Small intestine (tissue), 7 donors: ENCODE results near the gene IQGAP2. TPM values are rescaled to one million over a fixed set of nuclear protein-coding genes. Genes with fewer than 3 reads are reported as not detected.

Experiments used
- DNase-seq, 2 donors: peaks; one replicate each; pipeline versions ENCODE4 v3.0.0 to v3.0.0-alpha.2; 2013
- FAIRE-seq: peaks from 2 replicates; lab custom pipeline; 2012; peaks lifted over from hg19 to GRCh38; lab: Jason Lieb, UNC
- H3K27ac ChIP-seq, 3 donors: one replicate each; pipeline ENCODE4 v1.5.1; 2013; ENCODE audit warnings: low read length in 2 of 3, mild to moderate bottlenecking in 2 of 3, control low read depth in 1 of 3, inconsistent platforms in 1 of 3, low read depth in 1 of 3, moderate library complexity in 1 of 3
- H3K27me3 ChIP-seq, 3 donors: one replicate each; pipeline ENCODE4 v1.6.1; 2013; ENCODE audit warnings: low read length in 3 of 3, inconsistent platforms in 1 of 3; ENCODE audit not compliant: control insufficient read depth in 3 of 3, insufficient read depth in 3 of 3
- H3K36me3 ChIP-seq, 3 donors: one replicate each; pipeline ENCODE4 v1.6.1; 2013; ENCODE audit warnings: low read length in 3 of 3, inconsistent platforms in 1 of 3, low read depth in 1 of 3, mild to moderate bottlenecking in 1 of 3, moderate library complexity in 1 of 3; ENCODE audit not compliant: control insufficient read depth in 3 of 3, insufficient read depth in 2 of 3
- H3K4me1 ChIP-seq, 3 donors: one replicate each; pipeline ENCODE4 v1.6.1; 2013; ENCODE audit warnings: low read length in 2 of 3, inconsistent platforms in 1 of 3, low read depth in 1 of 3, mild to moderate bottlenecking in 1 of 3, moderate library complexity in 1 of 3; ENCODE audit not compliant: control insufficient read depth in 3 of 3, insufficient read depth in 2 of 3
- H3K4me3 ChIP-seq, 3 donors: one replicate each; pipeline ENCODE4 v1.5.1; 2013; ENCODE audit warnings: low read length in 3 of 3, control low read depth in 1 of 3, inconsistent platforms in 1 of 3, low read depth in 1 of 3, mild to moderate bottlenecking in 1 of 3, moderate library complexity in 1 of 3
- H3K9me3 ChIP-seq, 2 donors: one replicate each; pipeline ENCODE4 v1.6.1; 2013; ENCODE audit warnings: low read depth in 1 of 2, low read length in 1 of 2; ENCODE audit not compliant: control insufficient read depth in 2 of 2, insufficient read depth in 1 of 2
- WGBS, 3 donors: extraction: QIAGEN DNeasy Blood & Tissue Kit; methylation state at CpG; one replicate each; pipeline ENCODE4 v1.1.7; 2013; 5-methylcytosine and 5-hydroxymethylcytosine counted together
- polyA plus RNA-seq, 4 donors: library from polyadenylated mRNA; stranded (reverse) in 3 of 4; unstranded in 1 of 4; fragments of 200-250 nt in 3 of 4; fragments of 120-200 nt in 1 of 4; gene quantifications; one replicate each; pipeline versions ENCODE4 v1.2.1 to v1.2.3, GENCODE V29; 2013
- donor health status: healthy with polysubstance abuse.
- donor health status: control.
- donor health status: control.
- donor health status: Bipolar disorder and iron deficiency.
- donor health status: healthy.

IQGAP2 gene
- polyA plus RNA-seq, 4 donors = 13.6 to 138 (median 85.6) TPM

GRCh38 chr5:76388791-76389512 lies 14.1 kb upstream of the IQGAP2 start:
- Histone ChIP-seq H3K36me3 (no peaks in the 10 kb centered on the region), H3K27me3 (no peaks in the 10 kb centered on the region), H3K27ac (no peak overlapping the region), H3K4me3 (no peak overlapping the region), H3K9me3 (no peaks in the 10 kb centered on the region), H3K4me1 (peaks cover 0 to 2% (median 0%) of the 10 kb centered on the region in 3 donors)
- no peak for FAIRE-seq
- DNase-seq = no peak
- 91 to 93% (median 92%) methylated on average over 11 of the region's 11 CpGs for WGBS, 3 donors

- WGBS, 3 donors = 85 to 87% (median 86%) methylated on average over 13 of the region's 13 CpGs
- H3K27ac ChIP-seq = no peak overlapping the region
- no peak for DNase-seq
- no peaks in the 10 kb centered on the region for H3K27me3 ChIP-seq
- no peak overlapping the region for H3K4me3 ChIP-seq
- H3K4me1 ChIP-seq = no peaks in the 10 kb centered on the region
- H3K36me3 ChIP-seq = no peaks in the 10 kb centered on the region
- no peak for FAIRE-seq
- no peaks in the 10 kb centered on the region for H3K9me3 ChIP-seq
These were observed 13.5 kb upstream of the IQGAP2 start for GRCh38 chr5:76389513-76390154.

GRCh38 chr5:76391014-76391413 lies 12.1 kb upstream of the IQGAP2 start:
- no peak overlapping the region for H3K27ac ChIP-seq
- no peaks in the 10 kb centered on the region for H3K9me3 ChIP-seq
- no peak for FAIRE-seq
- 71 to 89% (median 80%) methylated on average over 9 of the region's 9 CpGs for WGBS, 3 donors
- DNase-seq = peak in 1 of 2 donors; percentile 11
- H3K27me3 ChIP-seq = no peaks in the 10 kb centered on the region
- no peaks in the 10 kb centered on the region for H3K36me3 ChIP-seq
- no peak overlapping the region for H3K4me3 ChIP-seq
- H3K4me1 ChIP-seq = no peaks in the 10 kb centered on the region

GRCh38 chr5:76393035-76393680 lies 9.9 kb upstream of the IQGAP2 start:
- Histone ChIP-seq H3K4me1 (no peaks in the 10 kb centered on the region), H3K9me3 (no peaks in the 10 kb centered on the region), H3K27ac (no peak overlapping the region), H3K36me3 (no peaks in the 10 kb centered on the region), H3K4me3 (no peak overlapping the region), H3K27me3 (no peaks in the 10 kb centered on the region)
- WGBS, 3 donors = 79 to 89% (median 82%) methylated on average over 5 of the region's 5 CpGs
- FAIRE-seq (no peak), DNase-seq (no peak)

GRCh38 chr5:76397200-76397599 lies 5.9 kb upstream of the IQGAP2 start:
- Histone ChIP-seq H3K27me3 (no peaks in the 10 kb centered on the region), H3K4me3 (no peak overlapping the region), H3K9me3 (no peaks in the 10 kb centered on the region), H3K4me1 (peaks cover 0 to 6% (median 0%) of the 10 kb centered on the region in 3 donors), H3K27ac (no peak overlapping the region), H3K36me3 (no peaks in the 10 kb centered on the region)
- DNase-seq = no peak
- FAIRE-seq = no peak
- WGBS, 3 donors = 79 to 97% (median 95%) methylated on average over 2 of the region's 2 CpGs

- Histone ChIP-seq H3K4me1 (peaks cover 0 to 9% (median 0%) of the 10 kb centered on the region in 3 donors), H3K27me3 (no peaks in the 10 kb centered on the region), H3K4me3 (no peak overlapping the region), H3K36me3 (no peaks in the 10 kb centered on the region), H3K27ac (no peak overlapping the region), H3K9me3 (no peaks in the 10 kb centered on the region)
- WGBS, 3 donors = 96 to 98% (median 97%) methylated on average over 2 of the region's 2 CpGs
- DNase-seq = no peak
- FAIRE-seq = no peak
These were observed 3.8 kb upstream of the IQGAP2 start for GRCh38 chr5:76399268-76399667.

- 75 to 83% (median 76%) methylated on average over 5 of the region's 5 CpGs for WGBS, 3 donors
- H3K4me1 ChIP-seq = peaks cover 0 to 15% (median 0%) of the 10 kb centered on the region in 3 donors
- no peaks in the 10 kb centered on the region for H3K27me3 ChIP-seq
- FAIRE-seq (no peak), DNase-seq (no peak)
- no peaks in the 10 kb centered on the region for H3K36me3 ChIP-seq
- H3K9me3 ChIP-seq = no peaks in the 10 kb centered on the region
- no peak overlapping the region for H3K27ac ChIP-seq
- no peak overlapping the region for H3K4me3 ChIP-seq
These were observed 2.6 kb upstream of the IQGAP2 start for GRCh38 chr5:76400466-76400865.

- WGBS, 3 donors = 18 to 21% (median 19%) methylated on average over 11 of the region's 11 CpGs
- no peak for FAIRE-seq
- H3K27ac ChIP-seq = peak overlapping the region; percentile 75 to 89 (median 88)
These were observed 1.3 kb upstream of the IQGAP2 start for GRCh38 chr5:76401801-76402250.

More at GRCh38 chr5:76401801-76402250, 1.3 kb upstream of the IQGAP2 start:
- Histone ChIP-seq H3K4me1 (peaks cover 2 to 15% (median 3%) of the 10 kb centered on the region in 3 donors), H3K36me3 (no peaks in the 10 kb centered on the region), H3K9me3 (no peaks in the 10 kb centered on the region), H3K27me3 (no peaks in the 10 kb centered on the region), H3K4me3 (peak overlapping the region in 2 of 3 donors; percentile 57 to 89)
- no peak for DNase-seq
